C4-2B (cell line): ENCODE data around the gene DMTF1.
"Not testable (repeated sequence)": the region's sequence is repeated elsewhere in the genome, so short reads cannot be mapped to it uniquely, and the experiment has no call there.

Source experiments
- H3K27ac ChIP-seq: fragments of 450-650 bp; 2 replicates; pipeline ENCODE4 v1.5.1; 2017
- ZFX ChIP-seq: fragments of 450-650 bp; IDR thresholded peaks from 2 replicates; pipeline ENCODE4 v1.6.1; 2017
- TF ChIP-seq, protein P1 (sequence below): fragments of 450-650 bp; conservative IDR thresholded peaks from 2 replicates; pipeline ENCODE4 v1.5.1; 2017; ENCODE audit warnings: mild to moderate bottlenecking

DMTF1 gene

GRCh38 chr7:87199700-87200450 is 47.6 kb downstream of the DMTF1 start:
- TF ChIP-seq, protein P1, sequence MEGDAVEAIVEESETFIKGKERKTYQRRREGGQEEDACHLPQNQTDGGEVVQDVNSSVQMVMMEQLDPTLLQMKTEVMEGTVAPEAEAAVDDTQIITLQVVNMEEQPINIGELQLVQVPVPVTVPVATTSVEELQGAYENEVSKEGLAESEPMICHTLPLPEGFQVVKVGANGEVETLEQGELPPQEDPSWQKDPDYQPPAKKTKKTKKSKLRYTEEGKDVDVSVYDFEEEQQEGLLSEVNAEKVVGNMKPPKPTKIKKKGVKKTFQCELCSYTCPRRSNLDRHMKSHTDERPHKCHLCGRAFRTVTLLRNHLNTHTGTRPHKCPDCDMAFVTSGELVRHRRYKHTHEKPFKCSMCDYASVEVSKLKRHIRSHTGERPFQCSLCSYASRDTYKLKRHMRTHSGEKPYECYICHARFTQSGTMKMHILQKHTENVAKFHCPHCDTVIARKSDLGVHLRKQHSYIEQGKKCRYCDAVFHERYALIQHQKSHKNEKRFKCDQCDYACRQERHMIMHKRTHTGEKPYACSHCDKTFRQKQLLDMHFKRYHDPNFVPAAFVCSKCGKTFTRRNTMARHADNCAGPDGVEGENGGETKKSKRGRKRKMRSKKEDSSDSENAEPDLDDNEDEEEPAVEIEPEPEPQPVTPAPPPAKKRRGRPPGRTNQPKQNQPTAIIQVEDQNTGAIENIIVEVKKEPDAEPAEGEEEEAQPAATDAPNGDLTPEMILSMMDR: no peak
- no peak for TF ChIP-seq ZFX
- no peak overlapping the region for H3K27ac ChIP-seq

DNA sequence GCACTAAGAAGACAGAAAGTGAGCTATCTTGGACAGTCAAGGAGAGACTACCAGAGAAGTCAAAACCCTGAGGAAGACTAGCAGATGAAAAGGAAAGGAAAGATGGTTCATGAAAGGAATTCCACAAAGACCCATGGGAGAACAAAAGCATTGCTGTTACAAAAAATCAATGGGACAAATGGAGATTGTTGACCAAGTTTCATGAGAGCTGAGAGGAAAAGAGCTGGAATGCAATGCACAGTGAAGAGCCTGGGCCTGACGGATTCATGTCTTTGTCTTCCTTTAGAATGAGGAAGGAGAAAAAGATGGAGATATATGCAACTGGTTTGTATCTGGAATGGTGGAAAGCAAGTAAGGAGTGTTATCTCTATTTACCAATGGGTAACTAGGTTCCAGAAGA is 50.0 kb downstream of the DMTF1 start:
- TF ChIP-seq, protein P1: no peak
- no peak for TF ChIP-seq ZFX

DNA sequence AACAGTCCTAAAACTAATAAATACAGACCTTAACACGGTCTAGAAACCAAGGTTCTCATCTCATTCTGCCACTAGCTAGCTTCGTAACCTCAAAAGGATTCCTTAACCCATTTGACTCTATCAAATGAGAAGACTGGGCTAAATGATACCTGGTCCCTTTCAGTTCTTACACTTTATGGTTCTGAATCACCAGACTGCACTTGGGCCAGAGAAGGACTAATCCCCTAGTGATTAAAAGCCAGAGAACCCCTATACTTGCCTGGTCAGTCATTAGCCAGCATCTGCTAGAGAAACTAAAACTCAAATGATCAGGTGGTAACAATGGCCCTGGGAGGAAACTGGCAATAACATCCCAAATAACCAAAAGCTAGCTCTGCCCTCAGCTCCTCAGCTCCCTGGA is 50.5 kb downstream of the DMTF1 start:
- no peak overlapping the region for H3K27ac ChIP-seq
- no peak for TF ChIP-seq ZFX
- TF ChIP-seq, protein P1: no peak

More for the DNA sequence above, 50.0 kb downstream of the DMTF1 start:
- H3K27ac ChIP-seq: no peak overlapping the region

DNA sequence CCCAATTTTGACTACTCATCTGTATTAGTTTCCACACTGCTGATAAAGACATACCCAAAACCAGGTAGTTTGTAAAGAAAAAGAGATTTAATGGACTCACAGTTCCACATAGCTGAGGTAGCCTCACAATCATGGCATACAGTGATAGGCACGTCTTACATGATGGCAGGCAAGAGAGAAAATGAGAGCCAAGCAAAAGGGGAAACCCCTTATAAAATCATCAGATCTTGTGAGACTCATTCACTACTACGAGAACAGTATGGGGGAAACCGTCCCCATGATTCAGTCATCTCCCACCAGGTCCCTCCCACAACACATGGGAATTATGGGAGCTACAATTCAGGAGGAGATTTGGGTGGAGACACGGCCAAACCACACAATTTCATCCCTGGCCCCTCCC is 51.7 kb downstream of the DMTF1 start:
- not testable (repeated sequence) for H3K27ac ChIP-seq

GRCh38 chr7:87204933-87205332 is 52.7 kb downstream of the DMTF1 start:
- TF ChIP-seq, protein P1: no peak
- no peak for TF ChIP-seq ZFX

GRCh38 chr7:87205701-87206100 is 53.4 kb downstream of the DMTF1 start:
- not testable (repeated sequence) for H3K27ac ChIP-seq

More at GRCh38 chr7:87204933-87205332, 52.7 kb downstream of the DMTF1 start:
- no peak overlapping the region for H3K27ac ChIP-seq

- TF ChIP-seq, protein P1: no peak
- TF ChIP-seq ZFX: no peak
- H3K27ac ChIP-seq: no peak overlapping the region
These were observed 54.1 kb downstream of the DMTF1 start for GRCh38 chr7:87206361-87206760.

DNA sequence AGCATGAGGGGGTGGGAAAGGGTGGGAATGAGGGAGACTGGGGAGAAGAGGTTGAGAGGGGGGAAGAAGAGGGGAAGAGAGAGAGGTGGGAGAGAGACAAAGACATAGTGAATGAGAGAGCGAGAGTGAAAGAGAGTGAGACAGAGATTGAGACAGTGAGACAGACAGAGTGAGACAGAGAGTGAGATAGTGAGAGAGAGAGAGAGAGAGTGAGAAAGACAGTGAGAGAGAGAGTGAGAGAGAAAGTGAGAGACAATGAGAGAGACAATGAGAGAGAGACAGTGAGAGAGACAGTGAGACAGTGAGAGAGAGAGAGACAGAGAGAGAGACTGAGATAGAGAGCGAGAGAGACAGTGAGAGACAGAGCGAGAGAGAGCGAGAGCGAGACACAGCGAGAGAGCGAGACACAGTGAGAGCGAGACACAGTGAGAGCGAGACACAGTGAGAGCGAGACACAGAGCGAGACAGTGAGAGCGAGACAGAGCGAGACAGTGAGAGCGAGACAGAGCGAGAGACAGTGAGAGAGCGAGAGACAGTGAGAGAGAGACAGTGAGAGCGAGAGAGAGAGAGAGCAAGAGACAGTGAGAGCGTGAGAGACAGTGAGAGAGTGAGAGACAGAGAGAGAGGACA is 57.2 kb downstream of the DMTF1 start:
- no peak overlapping the region for H3K27ac ChIP-seq
- TF ChIP-seq, protein P1: no peak
- no peak for TF ChIP-seq ZFX
